Aorta (tissue), 5 donors: Measurements from ENCODE around the gene CCDC102B. TPM values are rescaled to one million over a fixed set of nuclear protein-coding genes. Genes with fewer than 3 reads are reported as not detected.

ENCODE experiments used
- ATAC-seq: fragments of 200-7000 bp; cut with Tn5 transposase; one replicate; pipeline ENCODE4 v1.9.1; 2022; ENCODE audit warnings: moderate library complexity; ENCODE audit not compliant: low FRiP score
- DNase-seq, 2 donors: peaks; one replicate each; pipeline ENCODE4 v3.0.0-alpha.2; 2020
- H3K27ac ChIP-seq, 2 donors: one replicate each; pipeline ENCODE4 v1.5.1; 2013; ENCODE audit warnings: low read length in 2 of 2, mild to moderate bottlenecking in 2 of 2, moderate library complexity in 2 of 2, control low read depth in 1 of 2, inconsistent platforms in 1 of 2, low read depth in 1 of 2
- H3K27me3 ChIP-seq, 2 donors: one replicate each; pipeline ENCODE4 v1.6.1; 2013; ENCODE audit warnings: control low read depth in 1 of 2, low read length in 1 of 2, mild to moderate bottlenecking in 1 of 2, moderate library complexity in 1 of 2; ENCODE audit not compliant: insufficient read depth in 2 of 2, control insufficient read depth in 1 of 2
- H3K36me3 ChIP-seq, 2 donors: one replicate each; pipeline ENCODE4 v1.6.1; 2013; ENCODE audit warnings: control low read depth in 1 of 2, low read length in 1 of 2, mild to moderate bottlenecking in 1 of 2; ENCODE audit not compliant: insufficient read depth in 2 of 2, control insufficient read depth in 1 of 2
- H3K4me1 ChIP-seq, 2 donors: one replicate each; pipeline ENCODE4 v1.6.1; 2013; ENCODE audit warnings: low read length in 2 of 2, control low read depth in 1 of 2, mild to moderate bottlenecking in 1 of 2, moderate library complexity in 1 of 2; ENCODE audit not compliant: insufficient read depth in 2 of 2, control insufficient read depth in 1 of 2
- H3K4me3 ChIP-seq, 2 donors: one replicate each; pipeline ENCODE4 v1.5.1; 2013; ENCODE audit warnings: low read length in 2 of 2, control low read depth in 1 of 2, mild to moderate bottlenecking in 1 of 2
- H3K9me3 ChIP-seq: one replicate; pipeline ENCODE4 v1.6.1; 2013; ENCODE audit warnings: mild to moderate bottlenecking, low read length; ENCODE audit not compliant: control insufficient read depth
- WGBS, 2 donors: extraction: QIAGEN DNeasy Blood & Tissue Kit; methylation state at CpG; one replicate each; pipeline ENCODE4 v1.1.7; 2013; 5-methylcytosine and 5-hydroxymethylcytosine counted together
- intact Hi-C, 2 donors: fragments of 100-400 bp; cut with DNase I; formaldehyde crosslinking; loops; one replicate each; pipeline versions ENCODE4 v1.14.2 to v1.15.0; 2022
- long read RNA-seq, 2 donors: library from polyadenylated mRNA; unstranded; transcript quantifications; one replicate each; pipeline ENCODE4 v2.0.0, GENCODE V29; 2020 to 2021
- polyA plus RNA-seq, 2 donors: library from polyadenylated mRNA; stranded (reverse); fragments of 200-250 nt; gene quantifications; one replicate each; pipeline ENCODE4 v1.2.3, GENCODE V29; 2013
- total RNA-seq, 2 donors: library from RNA; stranded (reverse); fragmentation: NEBNext Ultra II Directional; extraction: Animal tissue kit (Norgen Biotek cat#: 25700); gene quantifications; one replicate each; pipeline ENCODE4 v1.2.1, GENCODE V29; 2021
- donor health status: healthy with polysubstance abuse.
- donor health status: Bipolar disorder and iron deficiency.
- donor health status: DM: no; HTN: no; CAD: no.
- donor health status: DM: no; HTN: no; CAD: no.
- donor health status: DM: yes; HTN: yes; CAD: no.

Gene CCDC102B
- 10 to 100 TPM; 13.3 to 30.1 TPM for total RNA-seq
- polyA plus RNA-seq = 10 to 100 TPM in 1 of 2 donors, 1 to 10 TPM in 1; 7.6 to 11.1 TPM
- long read RNA-seq, donor 1, partial matches to known transcripts = 1 of 7 reads
- long read RNA-seq, donor 1, other reads (novel, unspliced or antisense) = 6 of 7 reads
- long read RNA-seq, donor 2, partial matches to known transcripts = 0 of 11 reads
- long read RNA-seq, donor 2, other reads (novel, unspliced or antisense) = 11 of 11 reads

- no peak within 1 kb of the TSS for H3K27ac ChIP-seq
- WGBS, 2 donors = 5 to 13% methylated on average over 1 of the region's 1 CpG
- intact Hi-C loops = no loop called here
- no peak for DNase-seq
- H3K27me3 ChIP-seq = no peaks in the 10 kb centered on the region
- H3K36me3 ChIP-seq = no peaks in the 10 kb centered on the region
- no peak for ATAC-seq
- no peak within 1 kb of the TSS for H3K4me3 ChIP-seq
- peaks cover 0 to 2% of the 10 kb centered on the region in 2 donors for H3K4me1 ChIP-seq
- no peaks in the 10 kb centered on the region for H3K9me3 ChIP-seq
These were observed at the start of gene CCDC102B for GRCh38 chr18:68797871-68798270. Gene CCDC102B (plus strand): TSS chr18:68798080. CDS start chr18:68836764, 38,684 bp downstream.

DNA sequence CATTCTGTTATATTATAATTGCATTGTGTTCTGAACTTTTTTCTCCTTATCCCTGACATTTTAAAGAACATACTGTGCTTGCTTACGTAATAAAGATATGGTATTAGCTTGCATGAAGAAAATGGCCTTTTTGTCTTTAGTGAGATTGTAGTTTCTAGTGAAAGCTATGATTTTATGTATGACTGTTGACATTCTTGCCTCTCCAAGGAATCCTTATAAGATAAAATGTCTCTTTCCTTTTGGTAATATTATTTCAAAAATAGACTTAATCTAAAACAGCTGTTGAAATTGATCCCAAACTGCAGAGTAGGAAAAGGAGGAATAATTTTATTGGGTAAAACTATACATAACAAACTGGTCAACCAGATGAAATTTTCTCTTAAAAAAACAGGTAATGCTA lies 40.8 kb upstream of the CCDC102B start:
- DNase-seq = no peak
- no peak for ATAC-seq
- Histone ChIP-seq H3K4me3 (no peak overlapping the region), H3K9me3 (no peaks in the 10 kb centered on the region), H3K36me3 (no peaks in the 10 kb centered on the region), H3K4me1 (no peaks in the 10 kb centered on the region), H3K27ac (no peak overlapping the region), H3K27me3 (no peaks in the 10 kb centered on the region)
- 64% methylated on average over 1 of the region's 1 CpG for WGBS, 2 donors
- intact Hi-C loops = no loop called here

DNA sequence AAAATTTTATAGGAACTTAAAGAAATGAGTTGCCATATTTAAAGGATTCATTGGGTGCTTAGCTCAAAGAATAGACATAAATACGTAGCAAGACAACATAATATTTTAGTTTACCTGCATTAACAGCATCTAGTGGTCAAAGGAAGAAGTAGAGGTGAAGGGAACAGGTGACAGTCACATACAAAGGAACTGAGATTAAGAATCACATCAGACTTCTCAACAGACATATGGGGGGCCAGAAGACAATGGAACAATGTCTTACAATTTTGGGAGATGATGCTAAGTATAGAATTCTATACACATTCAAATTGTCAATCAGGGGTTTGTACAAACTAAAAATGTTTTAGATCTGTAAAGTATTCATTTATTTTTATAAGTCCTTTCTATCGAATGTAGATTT lies 38.6 kb upstream of the CCDC102B start:
- Histone ChIP-seq H3K9me3 (no peaks in the 10 kb centered on the region), H3K4me3 (no peak overlapping the region), H3K27me3 (no peaks in the 10 kb centered on the region), H3K36me3 (no peaks in the 10 kb centered on the region), H3K27ac (no peak overlapping the region), H3K4me1 (no peaks in the 10 kb centered on the region)
- DNase-seq (no peak), ATAC-seq (no peak)
- 96 to 97% methylated on average over 2 of the region's 2 CpGs for WGBS, 2 donors
- intact Hi-C loops = no loop called here

DNA sequence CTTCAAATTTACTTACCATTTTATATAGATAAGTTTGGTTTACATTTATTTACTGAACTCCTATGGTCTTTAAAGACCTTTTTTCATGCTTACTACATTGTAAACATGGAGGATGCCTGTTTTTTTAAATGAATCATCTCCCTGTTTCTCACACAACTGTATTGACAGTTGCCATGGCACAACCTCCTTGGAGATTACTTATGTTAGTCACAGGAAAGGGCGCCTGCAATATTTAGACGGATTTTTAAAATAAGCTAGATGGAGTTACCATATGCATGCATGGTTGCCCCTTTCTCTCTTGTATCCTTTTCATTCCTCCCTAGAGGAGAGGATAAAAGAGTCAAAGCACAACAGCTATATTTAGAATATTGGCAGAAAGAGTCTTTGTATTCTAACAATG lies 34.8 kb upstream of the CCDC102B start:
- no peak for DNase-seq
- no peaks in the 10 kb centered on the region for H3K9me3 ChIP-seq
- intact Hi-C loops = no loop called here
- no peaks in the 10 kb centered on the region for H3K36me3 ChIP-seq
- no peak overlapping the region for H3K27ac ChIP-seq
- no peak for ATAC-seq
- H3K27me3 ChIP-seq = no peaks in the 10 kb centered on the region
- WGBS, 2 donors = 66 to 80% methylated on average over 2 of the region's 2 CpGs
- H3K4me1 ChIP-seq = no peaks in the 10 kb centered on the region
- H3K4me3 ChIP-seq = no peak overlapping the region

- WGBS, 2 donors = 80 to 83% methylated on average over 2 of the region's 2 CpGs
- H3K9me3 ChIP-seq = no peaks in the 10 kb centered on the region
- H3K27me3 ChIP-seq = no peaks in the 10 kb centered on the region
- H3K4me1 ChIP-seq = no peaks in the 10 kb centered on the region
- no peak overlapping the region for H3K27ac ChIP-seq
- H3K4me3 ChIP-seq = no peak overlapping the region
- intact Hi-C loops = no loop called here
- no peaks in the 10 kb centered on the region for H3K36me3 ChIP-seq
- DNase-seq (no peak), ATAC-seq (no peak)
These were observed 33.9 kb upstream of the CCDC102B start for GRCh38 chr18:68764016-68764415.

- 81 to 83% methylated on average over 2 of the region's 2 CpGs for WGBS, 2 donors
- intact Hi-C loops = no loop called here
- Histone ChIP-seq H3K4me1 (peaks cover 0 to 2% of the 10 kb centered on the region in 2 donors), H3K4me3 (no peak overlapping the region), H3K36me3 (no peaks in the 10 kb centered on the region), H3K27ac (no peak overlapping the region), H3K27me3 (no peaks in the 10 kb centered on the region), H3K9me3 (no peaks in the 10 kb centered on the region)
- no peak for ATAC-seq
- DNase-seq = no peak
These were observed 31.4 kb upstream of the CCDC102B start for GRCh38 chr18:68766433-68766832.

DNA sequence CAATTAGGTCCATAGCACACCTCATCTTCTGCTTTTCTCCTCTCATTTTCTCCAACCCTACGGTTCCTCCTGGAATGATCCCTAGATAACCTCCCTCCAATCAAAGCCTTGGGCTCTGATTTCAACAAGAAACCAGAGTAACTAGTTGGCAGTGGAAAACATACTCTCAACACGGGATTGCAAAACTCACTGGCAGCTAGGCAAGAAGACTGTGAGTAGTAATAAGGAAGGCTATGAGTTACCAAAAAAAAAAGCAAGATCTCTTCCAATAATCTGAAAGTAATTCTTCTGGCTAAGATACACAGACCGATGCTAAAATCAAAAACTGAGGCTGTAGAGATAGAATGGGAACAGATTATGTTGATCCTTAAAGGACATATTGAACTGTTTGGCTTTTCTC lies 28.4 kb upstream of the CCDC102B start:
- WGBS, 2 donors = 53 to 54% methylated on average over 3 of the region's 3 CpGs
- Histone ChIP-seq H3K27ac (no peak overlapping the region), H3K9me3 (no peaks in the 10 kb centered on the region), H3K27me3 (no peaks in the 10 kb centered on the region), H3K36me3 (no peaks in the 10 kb centered on the region), H3K4me3 (no peak overlapping the region), H3K4me1 (peaks cover 0 to 2% of the 10 kb centered on the region in 2 donors)
- peak in 1 of 2 donors; percentile 49 for DNase-seq
- ATAC-seq = peak; percentile 64
- intact Hi-C loops = no loop called here

GRCh38 chr18:68772268-68772667 lies 25.6 kb upstream of the CCDC102B start:
- no peak overlapping the region for H3K27ac ChIP-seq
- 1 to 5% methylated on average over 2 of the region's 2 CpGs for WGBS, 2 donors
- H3K4me1 ChIP-seq = peaks cover 0 to 2% of the 10 kb centered on the region in 2 donors
- no peak overlapping the region for H3K4me3 ChIP-seq
- no peaks in the 10 kb centered on the region for H3K9me3 ChIP-seq
- no peaks in the 10 kb centered on the region for H3K36me3 ChIP-seq
- intact Hi-C loops = no loop called here
- DNase-seq = no peak
- no peaks in the 10 kb centered on the region for H3K27me3 ChIP-seq
- no peak for ATAC-seq

DNA sequence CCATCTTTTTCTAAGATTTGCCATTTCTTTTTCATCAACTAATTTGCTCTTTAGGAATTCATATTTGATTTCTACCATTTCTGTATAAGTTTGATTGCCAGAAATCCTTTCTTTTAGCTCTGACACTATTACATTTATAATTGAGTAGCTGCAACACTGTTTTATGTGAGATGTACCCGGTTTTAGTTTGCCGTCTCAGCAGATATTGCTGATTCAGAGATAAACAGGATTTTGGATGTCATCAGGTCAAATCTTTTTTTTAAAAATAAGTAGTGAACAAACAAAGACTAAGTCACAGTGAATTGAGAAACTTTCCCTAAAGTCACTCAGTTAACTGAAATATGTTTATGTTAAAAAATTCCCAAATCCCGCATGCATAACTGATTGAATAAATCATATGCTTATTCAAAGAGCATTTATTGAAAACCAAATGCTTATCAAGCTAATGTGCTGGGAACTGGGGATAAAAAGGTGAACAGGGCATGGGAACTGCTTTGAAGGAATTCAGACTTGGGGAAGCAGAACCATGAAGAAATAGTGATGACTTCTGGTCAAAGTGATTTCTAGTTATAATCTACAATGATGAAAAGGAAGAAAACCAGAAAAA lies 19.5 kb upstream of the CCDC102B start:
- no peak overlapping the region for H3K27ac ChIP-seq
- H3K36me3 ChIP-seq = no peaks in the 10 kb centered on the region
- intact Hi-C loops = no loop called here
- no peaks in the 10 kb centered on the region for H3K27me3 ChIP-seq
- ATAC-seq = no peak
- no peak for DNase-seq
- H3K4me3 ChIP-seq = no peak overlapping the region
- no peaks in the 10 kb centered on the region for H3K4me1 ChIP-seq
- 26 to 39% methylated on average over 3 of the region's 3 CpGs for WGBS, 2 donors
- H3K9me3 ChIP-seq = no peaks in the 10 kb centered on the region
